SW480 (cell line): Measurements from ENCODE around the gene FOXE1.

ENCODE experiments used
- DNase-seq: peaks from one replicate; pipeline ENCODE4 v3.0.0-alpha.2; 2016; ENCODE audit warnings: low spot score

The FOXE1 gene

DNA sequence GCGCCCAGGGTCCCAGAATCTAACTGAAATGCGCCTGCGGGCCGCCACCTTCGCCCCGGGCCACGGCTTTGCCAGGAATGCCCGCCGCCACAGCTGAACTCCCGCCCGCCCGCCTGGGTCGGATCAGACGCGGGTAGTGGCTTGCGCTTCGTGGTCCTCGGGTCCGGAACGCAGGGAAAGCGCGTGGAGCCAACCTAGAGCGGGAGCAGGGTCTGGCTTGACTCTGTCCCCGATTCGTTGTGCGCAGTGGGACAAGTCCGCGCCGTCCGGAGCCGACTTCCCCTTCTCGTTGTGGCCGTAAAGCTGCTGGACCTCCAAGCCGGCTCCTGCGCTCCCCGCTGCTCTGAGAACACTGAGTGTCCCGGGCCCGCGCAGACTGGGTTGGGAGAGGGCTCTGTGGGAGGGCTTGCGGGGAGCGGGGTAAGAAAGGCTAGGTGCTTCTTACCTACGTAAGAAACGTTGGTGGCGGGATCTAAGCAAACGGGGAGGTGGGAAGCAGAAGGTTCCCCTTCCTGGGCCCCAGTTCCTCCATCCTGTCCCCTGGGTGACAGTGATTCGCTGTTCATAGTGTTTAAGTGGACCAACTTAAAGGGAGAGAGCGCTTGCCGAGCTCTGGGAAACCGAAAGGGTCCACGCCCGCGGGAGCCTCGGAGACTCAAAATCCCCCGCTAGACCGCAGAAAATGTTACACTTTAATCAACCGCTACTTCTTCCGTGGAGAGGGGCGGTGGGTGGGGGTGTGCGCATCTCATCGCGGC is 4.4 kb upstream of the FOXE1 start:
- no peak for DNase-seq

DNA sequence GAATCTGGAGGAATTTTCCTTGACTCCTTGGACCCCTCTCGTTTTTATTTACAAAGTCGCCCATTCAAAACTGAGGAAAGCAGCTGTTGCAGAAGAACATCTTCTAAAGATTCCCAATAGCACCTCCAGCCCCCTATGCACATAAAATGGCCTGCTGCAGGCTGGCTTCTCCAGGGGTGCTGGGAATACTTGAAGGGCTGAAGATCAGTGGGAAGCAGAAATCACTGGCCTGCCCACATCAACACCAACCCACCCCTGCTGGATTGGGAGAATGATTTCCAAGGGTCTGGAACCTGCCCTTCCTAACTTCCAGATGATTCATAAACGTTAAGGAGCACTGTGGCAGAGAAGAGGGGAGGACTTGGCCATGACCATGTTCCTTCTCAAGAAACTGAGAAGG is 3.0 kb upstream of the FOXE1 start:
- DNase-seq: no peak

DNA sequence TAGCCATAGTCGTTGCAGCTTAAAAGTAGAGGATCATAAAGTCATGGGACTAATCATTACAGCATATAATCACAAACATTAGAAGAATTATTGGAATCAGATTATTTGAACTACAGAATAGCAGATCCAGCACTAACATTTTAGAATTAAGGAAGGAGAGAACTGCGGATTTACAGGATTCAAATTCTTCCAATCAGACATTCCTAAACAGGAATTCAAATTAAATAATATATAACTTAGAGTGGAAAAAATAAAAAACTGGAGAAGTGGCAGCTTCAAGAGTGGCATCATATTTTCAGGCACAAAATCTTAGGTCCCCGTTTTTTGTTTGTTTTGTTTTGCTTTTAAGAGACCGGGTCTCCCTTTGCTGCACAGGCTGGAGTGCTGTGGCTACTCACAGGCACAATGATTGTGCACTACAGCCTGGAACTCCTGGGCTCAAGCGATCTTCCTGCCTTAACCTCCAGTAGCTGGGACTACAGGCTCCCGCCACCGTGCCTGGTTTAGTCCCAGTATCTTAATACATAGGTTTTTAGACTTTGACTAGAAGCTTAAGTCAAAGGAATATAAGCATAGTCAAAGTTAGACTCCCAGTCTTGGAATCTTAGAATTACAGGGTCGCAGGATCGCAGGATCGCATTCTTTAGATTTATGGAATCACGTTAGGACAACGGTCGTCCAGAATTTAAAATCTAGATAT is 2.1 kb upstream of the FOXE1 start:
- DNase-seq: no peak

GRCh38 chr9:97851446-97851883 is 1.6 kb upstream of the FOXE1 start:
- DNase-seq: no peak

DNA sequence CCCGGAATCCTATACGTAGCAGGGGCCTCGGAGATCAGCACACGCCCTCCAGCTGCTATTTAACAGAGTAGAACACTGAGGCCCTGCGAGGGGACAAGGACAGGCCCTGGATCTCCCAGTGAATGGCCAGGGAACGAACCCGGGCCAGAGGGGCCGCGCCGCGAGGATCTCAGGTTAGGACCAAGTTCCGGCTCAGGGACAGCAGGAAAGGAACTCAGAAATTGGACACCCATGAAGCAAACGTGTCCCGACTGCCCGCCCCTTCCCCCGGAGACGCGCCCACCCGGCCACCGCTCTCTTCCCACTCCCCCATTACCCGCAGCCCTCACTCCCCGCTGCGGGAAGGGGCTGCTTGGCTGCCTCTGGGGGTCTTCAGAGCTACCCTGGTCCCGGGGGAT is 1.0 kb upstream of the FOXE1 start:
- DNase-seq: no peak

DNA sequence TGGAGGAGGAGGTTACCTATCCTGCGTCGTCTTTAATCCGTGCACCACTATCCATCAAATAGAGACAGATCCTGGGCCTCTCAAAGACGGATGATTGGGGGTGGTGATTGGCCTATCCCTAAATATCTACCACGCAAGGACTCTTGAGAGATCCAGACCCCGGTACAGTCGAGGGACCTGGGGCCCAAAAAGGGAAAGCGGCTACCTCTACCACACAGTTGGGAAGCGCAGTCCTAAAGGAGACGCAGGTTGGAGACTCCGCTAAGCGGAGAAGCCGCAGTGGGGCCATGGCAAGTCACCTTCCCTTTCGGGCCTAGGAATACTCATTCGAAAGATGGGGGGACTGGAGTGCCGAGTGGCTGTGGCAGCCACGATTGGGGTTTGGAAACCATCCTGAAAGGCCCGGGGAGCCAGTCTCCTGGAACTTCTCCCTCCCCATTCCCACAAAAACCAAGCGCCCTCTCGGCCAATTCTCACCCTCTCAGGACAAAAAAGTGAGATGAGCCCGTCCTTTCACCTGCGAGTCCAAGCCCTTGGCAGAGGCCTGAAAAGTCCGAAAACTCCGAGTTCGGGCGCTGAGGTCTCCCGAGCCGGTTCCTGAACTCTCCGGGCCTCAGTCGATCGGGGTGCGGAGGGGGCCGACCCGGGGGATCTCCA is 499 bp upstream of the FOXE1 start:
- DNase-seq: no peak

DNA sequence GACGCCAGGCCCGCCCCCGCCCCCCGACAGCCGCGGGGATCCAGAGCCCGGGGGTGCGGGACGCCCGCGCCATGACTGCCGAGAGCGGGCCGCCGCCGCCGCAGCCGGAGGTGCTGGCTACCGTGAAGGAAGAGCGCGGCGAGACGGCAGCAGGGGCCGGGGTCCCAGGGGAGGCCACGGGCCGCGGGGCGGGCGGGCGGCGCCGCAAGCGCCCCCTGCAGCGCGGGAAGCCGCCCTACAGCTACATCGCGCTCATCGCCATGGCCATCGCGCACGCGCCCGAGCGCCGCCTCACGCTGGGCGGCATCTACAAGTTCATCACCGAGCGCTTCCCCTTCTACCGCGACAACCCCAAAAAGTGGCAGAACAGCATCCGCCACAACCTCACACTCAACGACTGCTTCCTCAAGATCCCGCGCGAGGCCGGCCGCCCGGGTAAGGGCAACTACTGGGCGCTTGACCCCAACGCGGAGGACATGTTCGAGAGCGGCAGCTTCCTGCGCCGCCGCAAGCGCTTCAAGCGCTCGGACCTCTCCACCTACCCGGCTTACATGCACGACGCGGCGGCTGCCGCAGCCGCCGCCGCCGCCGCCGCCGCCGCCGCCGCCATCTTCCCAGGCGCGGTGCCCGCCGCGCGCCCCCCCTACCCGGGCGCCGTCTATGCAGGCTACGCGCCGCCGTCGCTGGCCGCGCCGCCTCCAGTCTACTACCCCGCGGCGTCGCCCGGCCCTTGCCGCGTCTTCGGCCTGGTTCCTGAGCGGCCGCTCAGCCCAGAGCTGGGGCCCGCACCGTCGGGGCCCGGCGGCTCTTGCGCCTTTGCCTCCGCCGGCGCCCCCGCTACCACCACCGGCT is 1.0 kb downstream of the FOXE1 start:
- no peak for DNase-seq

DNA sequence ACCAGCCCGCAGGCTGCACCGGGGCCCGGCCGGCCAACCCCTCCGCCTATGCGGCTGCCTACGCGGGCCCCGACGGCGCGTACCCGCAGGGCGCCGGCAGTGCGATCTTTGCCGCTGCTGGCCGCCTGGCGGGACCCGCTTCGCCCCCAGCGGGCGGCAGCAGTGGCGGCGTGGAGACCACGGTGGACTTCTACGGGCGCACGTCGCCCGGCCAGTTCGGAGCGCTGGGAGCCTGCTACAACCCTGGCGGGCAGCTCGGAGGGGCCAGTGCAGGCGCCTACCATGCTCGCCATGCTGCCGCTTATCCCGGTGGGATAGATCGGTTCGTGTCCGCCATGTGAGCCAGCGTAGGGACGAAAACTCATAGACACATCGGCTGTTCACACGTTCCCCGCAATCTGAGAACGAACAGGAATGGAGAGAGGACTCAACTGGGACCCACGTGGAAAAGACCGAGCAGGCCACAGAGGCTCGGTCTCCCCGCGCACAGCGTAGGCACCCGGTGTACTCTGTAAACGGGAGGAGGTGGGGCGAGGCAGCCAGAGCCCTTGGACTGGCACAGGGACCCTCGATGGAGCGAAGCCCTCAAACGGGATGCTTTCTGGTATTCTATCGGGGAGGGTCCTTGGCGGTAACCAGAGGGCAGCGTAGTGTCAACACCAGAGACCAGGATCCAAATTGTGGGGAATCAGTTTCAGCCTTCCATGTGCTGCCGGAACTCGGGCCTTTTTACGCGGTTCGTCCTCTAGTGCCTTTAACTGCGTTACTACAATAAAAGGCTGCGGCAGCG is 1.9 kb downstream of the FOXE1 start:
- no peak for DNase-seq

- no peak for DNase-seq
Measured at GRCh38 chr9:97855486-97855875, 2.5 kb downstream of the FOXE1 start.

DNA sequence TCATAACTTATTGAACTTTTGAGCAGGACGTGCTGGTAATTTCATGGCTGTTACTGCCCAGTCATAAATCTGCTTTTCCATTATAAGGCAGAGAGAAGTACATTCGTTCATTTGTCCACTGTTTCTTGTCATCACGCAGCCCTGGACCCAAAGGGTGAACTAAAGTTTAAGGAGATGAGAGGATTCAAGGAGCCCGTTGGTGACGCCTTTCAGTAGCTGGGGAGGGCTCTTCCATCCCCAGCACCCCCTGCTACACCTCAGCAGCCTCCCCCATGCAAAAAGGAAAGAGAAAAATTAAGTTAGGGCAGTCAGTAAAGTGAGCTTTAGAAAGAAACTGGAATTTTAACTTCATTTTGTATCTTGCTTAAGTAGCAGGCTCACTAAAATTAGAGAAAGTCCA is 2.9 kb downstream of the FOXE1 start:
- no peak for DNase-seq

GRCh38 chr9:97856857-97857605 is 4.0 kb downstream of the FOXE1 start:
- no peak for DNase-seq

DNA sequence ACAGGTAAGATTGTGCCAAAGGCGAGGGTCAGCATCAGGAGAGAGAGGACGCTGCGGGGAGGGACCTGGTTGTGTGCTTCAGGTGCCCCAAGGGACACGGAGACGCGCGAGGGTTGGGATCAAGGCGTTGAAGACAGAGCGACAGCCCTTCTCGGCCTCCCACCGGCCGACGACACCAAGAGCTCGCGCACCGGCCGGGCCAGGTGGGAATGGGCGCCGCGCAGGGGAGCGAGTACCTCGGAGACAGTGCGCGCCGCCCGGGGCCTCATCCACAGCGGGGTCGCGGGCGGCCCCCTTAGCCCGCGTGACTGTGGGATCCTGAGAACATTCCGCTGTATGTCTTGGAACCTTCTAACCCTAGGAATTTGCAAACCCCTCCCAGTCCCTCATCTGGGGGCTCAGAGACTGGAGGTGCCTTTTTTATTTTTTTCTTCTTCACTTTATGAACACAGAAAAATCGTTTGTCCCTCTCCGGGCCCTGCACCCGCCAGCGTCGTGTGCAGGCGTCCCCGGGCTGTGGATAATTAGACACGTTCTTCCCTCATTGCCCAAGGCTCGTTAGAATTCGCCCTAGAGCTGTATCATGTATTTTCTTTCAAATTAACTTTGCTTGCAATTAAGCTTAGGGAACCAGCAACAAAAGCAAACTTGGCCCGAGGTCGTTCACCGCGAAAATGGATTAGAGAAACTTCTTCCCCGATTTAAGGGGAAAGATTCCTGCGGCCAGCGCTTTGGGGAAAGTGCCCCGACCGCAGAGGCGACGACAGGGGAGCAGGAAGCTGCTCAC is 4.8 kb downstream of the FOXE1 start:
- no peak for DNase-seq

GRCh38 chr9:97858393-97858713 is 5.3 kb downstream of the FOXE1 start:
- DNase-seq: no peak

- no peak for DNase-seq
Measured at GRCh38 chr9:97858826-97859225, 5.8 kb downstream of the FOXE1 start.

GRCh38 chr9:97859346-97859745 is 6.3 kb downstream of the FOXE1 start:
- DNase-seq: no peak

DNA sequence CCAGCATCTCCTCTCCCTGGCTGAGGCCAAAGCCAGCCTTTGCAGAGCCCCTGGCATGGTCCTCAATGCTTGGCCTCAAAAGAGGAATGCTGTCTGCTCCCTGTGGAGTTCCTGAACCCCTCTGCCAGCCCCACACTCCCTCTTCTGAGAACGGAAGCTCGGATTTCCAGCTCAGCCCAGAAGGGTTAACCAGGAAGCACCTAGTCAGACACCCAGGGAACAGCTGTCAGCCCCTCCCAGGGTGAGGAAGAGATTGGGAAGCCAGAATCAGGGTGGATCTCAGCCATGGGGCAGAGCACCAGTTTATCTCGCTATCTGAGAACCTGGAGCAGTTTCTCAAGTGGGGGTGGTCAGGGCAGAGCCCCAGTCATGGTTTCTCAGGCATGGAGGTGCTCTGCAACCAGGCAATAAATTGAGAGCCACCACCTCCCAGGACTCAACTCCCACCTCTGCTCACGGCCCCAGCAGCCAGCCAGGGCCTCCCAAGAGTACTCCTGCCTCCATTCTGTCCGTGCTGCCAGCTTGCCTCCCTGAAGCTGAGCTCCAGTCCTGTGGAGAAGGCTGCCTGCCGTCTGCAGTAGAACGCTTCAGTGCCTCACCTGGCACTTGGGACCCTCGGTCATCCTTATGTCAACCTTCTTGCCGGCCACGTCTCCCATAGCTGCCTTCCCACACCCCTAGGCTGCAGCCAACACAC is 7.6 kb downstream of the FOXE1 start:
- DNase-seq: no peak

- DNase-seq: no peak
Measured at GRCh38 chr9:97861148-97861475, 8.1 kb downstream of the FOXE1 start.

DNA sequence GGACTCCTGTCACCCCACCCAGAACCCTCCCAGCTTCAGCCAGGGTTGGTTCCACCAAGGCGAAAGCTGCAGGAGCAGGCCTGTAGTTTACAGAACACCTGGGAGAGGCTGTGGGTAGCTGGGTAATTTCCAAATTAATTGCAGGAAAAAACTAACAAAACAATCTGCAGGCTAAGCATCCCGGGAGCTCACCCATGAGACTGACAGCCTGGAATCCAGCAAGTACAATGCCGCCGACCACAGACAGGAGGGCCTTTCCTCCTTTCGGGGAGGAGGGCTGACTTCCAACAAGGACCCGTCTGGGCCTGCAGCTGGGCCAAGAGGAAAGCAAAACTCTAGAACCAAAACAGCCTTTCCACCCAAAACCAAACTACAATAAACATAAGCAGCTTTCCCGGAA is 10.3 kb downstream of the FOXE1 start:
- no peak for DNase-seq

DNA sequence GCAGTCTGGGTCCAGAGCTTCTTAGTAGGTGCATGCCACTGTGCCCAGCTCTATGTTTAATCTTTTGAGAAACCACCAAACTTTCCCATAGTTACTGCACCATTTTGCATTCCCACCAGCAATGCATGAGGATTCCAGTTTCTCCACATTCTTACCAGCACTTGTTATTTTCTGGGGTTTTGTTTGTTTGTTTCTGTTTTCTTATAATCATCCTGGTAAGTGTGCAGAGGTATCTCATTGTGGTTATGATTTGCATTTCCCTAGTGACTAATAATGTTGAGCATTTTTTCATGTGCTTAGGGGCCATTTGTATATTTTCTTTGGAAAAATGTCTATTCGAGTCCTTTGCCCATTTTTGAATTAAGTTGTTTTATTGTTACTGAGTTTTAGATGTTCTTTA is 11.4 kb downstream of the FOXE1 start:
- no peak for DNase-seq

- no peak for DNase-seq
Measured at GRCh38 chr9:97866300-97866699, 13.3 kb downstream of the FOXE1 start.
